ENCODE data around the gene CAND1. TPM values are rescaled to one million over a fixed set of nuclear protein-coding genes. Genes with fewer than 3 reads are reported as not detected.
"Not testable (repeated sequence)": the region's sequence is repeated elsewhere in the genome, so short reads cannot be mapped to it uniquely, and the experiment has no call there.

The CAND1 gene
- total and polyA plus RNA-seq, 3 experiments from 2014 or later, result 63.1 to 198 (median 197) TPM

GRCh38 chr12:67326637-67327036 is 57.5 kb downstream of the CAND1 start:
- Mint-ChIP-seq H3K9me3 (peaks cover 0 to 7% (median 0%) of the 10 kb centered on the region in 5 donors), H3K27ac (no peak overlapping the region), H3K36me3 (peaks cover 0 to 3% (median 2%) of the 10 kb centered on the region in 3 donors), H3K4me3 (no peak overlapping the region), H3K4me1 (peaks cover 5 to 6% (median 6%) of the 10 kb centered on the region in 3 donors), H3K27me3 (no peaks in the 10 kb centered on the region)
- Histone ChIP-seq H3K4me1 (ENCODE audit: insufficient read depth, low read length) (no peaks in the 10 kb centered on the region), H3K4me3 (ENCODE audit: low read length) (no peak overlapping the region), H3K36me3 (ENCODE audit: insufficient read depth, low read length) (no peaks in the 10 kb centered on the region), H3K9me3 (ENCODE audit: low read length) (no peaks in the 10 kb centered on the region), H3K27me3 (ENCODE audit: insufficient read depth, low read length, poor library complexity, severe bottlenecking) (no peaks in the 10 kb centered on the region), H3K27ac (ENCODE audit: low read depth, low read length) (no peak overlapping the region)
- ChIA-PET CTCF (no interaction called here), POLR2A (no interaction called here)
- DNase-seq, result no peak

- Mint-ChIP-seq H3K4me1 (peaks cover 5 to 6% (median 6%) of the 10 kb centered on the region in 3 donors), H3K9me3 (peaks cover 0 to 7% (median 0%) of the 10 kb centered on the region in 5 donors), H3K36me3 (no peaks in the 10 kb centered on the region), H3K27me3 (no peaks in the 10 kb centered on the region), H3K27ac (peak overlapping the region in 1 of 8 donors; percentile 1), H3K4me3 (no peak overlapping the region)
- POLR2A ChIA-PET, result no interaction called here
- CTCF ChIA-PET, result no interaction called here
- no peak for DNase-seq
- H3K27me3 ChIP-seq (ENCODE audit: insufficient read depth, low read length, poor library complexity, severe bottlenecking), result no peaks in the 10 kb centered on the region
- H3K4me1 ChIP-seq (ENCODE audit: insufficient read depth, low read length), result no peaks in the 10 kb centered on the region
- H3K36me3 ChIP-seq (ENCODE audit: insufficient read depth, low read length), result no peaks in the 10 kb centered on the region
- H3K9me3 ChIP-seq (ENCODE audit: low read length), result no peaks in the 10 kb centered on the region
- H3K27ac ChIP-seq (ENCODE audit: low read depth, low read length), result no peak overlapping the region
- no peak overlapping the region for H3K4me3 ChIP-seq (ENCODE audit: low read length)
These were observed 58.3 kb downstream of the CAND1 start for GRCh38 chr12:67327466-67327865.

- Histone ChIP-seq H3K27me3 (ENCODE audit: insufficient read depth, low read length, poor library complexity, severe bottlenecking) (no peaks in the 10 kb centered on the region), H3K9me3 (ENCODE audit: low read length) (no peaks in the 10 kb centered on the region), H3K4me3 (ENCODE audit: low read length) (no peak overlapping the region), H3K36me3 (ENCODE audit: insufficient read depth, low read length) (no peaks in the 10 kb centered on the region), H3K4me1 (ENCODE audit: insufficient read depth, low read length) (no peaks in the 10 kb centered on the region), H3K27ac (ENCODE audit: low read depth, low read length) (no peak overlapping the region)
- peaks cover 0 to 7% (median 2%) of the 10 kb centered on the region in 5 donors for H3K9me3 Mint-ChIP-seq
- DNase-seq, result no peak
- H3K4me1 Mint-ChIP-seq, result peaks cover 5 to 6% (median 6%) of the 10 kb centered on the region in 3 donors
- POLR2A ChIA-PET, result interaction anchor here (0.6 to 1.6 kb wide), 2 partner anchors 25 to 62 kb away, joined by 5 to 7 read pairs; partner anchors contain the start of gene CAND1
- CTCF ChIA-PET, result no interaction called here
- H3K27ac Mint-ChIP-seq, result peak overlapping the region in 6 of 8 donors; percentile 18 to 90 (median 48)
- H3K36me3 Mint-ChIP-seq, result peaks cover 0 to 16% (median 2%) of the 10 kb centered on the region in 3 donors
- H3K27me3 Mint-ChIP-seq, result no peaks in the 10 kb centered on the region
- H3K4me3 Mint-ChIP-seq, result peak overlapping the region in 1 of 7 donors; percentile 6
These were observed 62.0 kb downstream of the CAND1 start for GRCh38 chr12:67331123-67331522.

- Mint-ChIP-seq H3K9me3 (peaks cover 0 to 7% (median 3%) of the 10 kb centered on the region in 5 donors), H3K4me1 (peaks cover 5 to 6% (median 6%) of the 10 kb centered on the region in 3 donors), H3K27ac (no peak overlapping the region), H3K27me3 (no peaks in the 10 kb centered on the region), H3K4me3 (no peak overlapping the region), H3K36me3 (peaks cover 0 to 21% (median 2%) of the 10 kb centered on the region in 3 donors)
- Histone ChIP-seq H3K4me3 (ENCODE audit: low read length) (no peak overlapping the region), H3K27ac (ENCODE audit: low read depth, low read length) (no peak overlapping the region), H3K4me1 (ENCODE audit: insufficient read depth, low read length) (no peaks in the 10 kb centered on the region), H3K36me3 (ENCODE audit: insufficient read depth, low read length) (no peaks in the 10 kb centered on the region), H3K27me3 (ENCODE audit: insufficient read depth, low read length, poor library complexity, severe bottlenecking) (no peaks in the 10 kb centered on the region), H3K9me3 (ENCODE audit: low read length) (no peaks in the 10 kb centered on the region)
- ChIA-PET POLR2A (interaction anchor here (1.6 kb wide), 1 partner anchor 63 kb away, joined by 5 read pairs; the partner anchor contains the start of gene CAND1), CTCF (no interaction called here)
- no peak for DNase-seq
These were observed 62.7 kb downstream of the CAND1 start for GRCh38 chr12:67331828-67332227.

GRCh38 chr12:67333649-67334048 is 64.5 kb downstream of the CAND1 start:
- Mint-ChIP-seq H3K27me3 (no peaks in the 10 kb centered on the region), H3K9me3 (peaks cover 13 to 21% (median 15%) of the 10 kb centered on the region in 5 donors), H3K4me3 (no peak overlapping the region), H3K4me1 (peaks cover 5 to 6% (median 6%) of the 10 kb centered on the region in 3 donors), H3K27ac (no peak overlapping the region), H3K36me3 (peaks cover 3 to 39% (median 4%) of the 10 kb centered on the region in 3 donors)
- Histone ChIP-seq H3K4me1 (ENCODE audit: insufficient read depth, low read length) (no peaks in the 10 kb centered on the region), H3K36me3 (ENCODE audit: insufficient read depth, low read length) (no peaks in the 10 kb centered on the region), H3K27me3 (ENCODE audit: insufficient read depth, low read length, poor library complexity, severe bottlenecking) (no peaks in the 10 kb centered on the region), H3K4me3 (ENCODE audit: low read length) (no peak overlapping the region), H3K27ac (ENCODE audit: low read depth, low read length) (no peak overlapping the region), H3K9me3 (ENCODE audit: low read length) (peaks cover 4% of the 10 kb centered on the region)
- CTCF ChIA-PET, result no interaction called here
- POLR2A ChIA-PET, result no interaction called here
- DNase-seq, result no peak

GRCh38 chr12:67338426-67338825 is 69.3 kb downstream of the CAND1 start:
- Histone ChIP-seq H3K4me1 (ENCODE audit: insufficient read depth, low read length) (no peaks in the 10 kb centered on the region), H3K4me3 (ENCODE audit: low read length) (no peak overlapping the region), H3K27me3 (ENCODE audit: insufficient read depth, low read length, poor library complexity, severe bottlenecking) (no peaks in the 10 kb centered on the region), H3K36me3 (ENCODE audit: insufficient read depth, low read length) (no peaks in the 10 kb centered on the region), H3K27ac (ENCODE audit: low read depth, low read length) (no peak overlapping the region), H3K9me3 (ENCODE audit: low read length) (peaks cover 6% of the 10 kb centered on the region)
- H3K27ac Mint-ChIP-seq, result no peak overlapping the region
- peaks cover 22 to 36% (median 33%) of the 10 kb centered on the region in 5 donors for H3K9me3 Mint-ChIP-seq
- peaks cover 5 to 64% (median 9%) of the 10 kb centered on the region in 3 donors for H3K36me3 Mint-ChIP-seq
- POLR2A ChIA-PET, result no interaction called here
- CTCF ChIA-PET, result interaction anchor here (0.6 kb wide), 1 partner anchor 765 kb away, joined by 3 read pairs; no protein-coding TSS in a partner anchor
- no peaks in the 10 kb centered on the region for H3K27me3 Mint-ChIP-seq
- H3K4me3 Mint-ChIP-seq, result no peak overlapping the region
- DNase-seq, result no peak
- no peaks in the 10 kb centered on the region for H3K4me1 Mint-ChIP-seq

GRCh38 chr12:67339530-67339929 is 70.4 kb downstream of the CAND1 start:
- H3K36me3 Mint-ChIP-seq, result peaks cover 3 to 63% (median 9%) of the 10 kb centered on the region in 3 donors
- ChIA-PET CTCF (no interaction called here), POLR2A (no interaction called here)
- DNase-seq, result no peak
- Histone ChIP-seq H3K9me3 (ENCODE audit: low read length) (peaks cover 6% of the 10 kb centered on the region), H3K27me3 (ENCODE audit: insufficient read depth, low read length, poor library complexity, severe bottlenecking) (no peaks in the 10 kb centered on the region), H3K4me1 (ENCODE audit: insufficient read depth, low read length) (no peaks in the 10 kb centered on the region), H3K36me3 (ENCODE audit: insufficient read depth, low read length) (no peaks in the 10 kb centered on the region), H3K27ac (ENCODE audit: low read depth, low read length) (no peak overlapping the region), H3K4me3 (ENCODE audit: low read length) (no peak overlapping the region)
- H3K27ac Mint-ChIP-seq, result peak overlapping the region in 1 of 8 donors; percentile 68
- no peak overlapping the region for H3K4me3 Mint-ChIP-seq
- H3K4me1 Mint-ChIP-seq, result no peaks in the 10 kb centered on the region
- peaks cover 0 to 4% of the 10 kb centered on the region in 2 donors for H3K27me3 Mint-ChIP-seq
- H3K9me3 Mint-ChIP-seq, result peaks cover 19 to 36% (median 33%) of the 10 kb centered on the region in 5 donors

GRCh38 chr12:67341086-67341485 is 71.9 kb downstream of the CAND1 start:
- Mint-ChIP-seq H3K9me3 (peaks cover 21 to 36% (median 31%) of the 10 kb centered on the region in 5 donors), H3K36me3 (peaks cover 3 to 60% (median 9%) of the 10 kb centered on the region in 3 donors)
- H3K9me3 ChIP-seq (ENCODE audit: low read length); H3K36me3 ChIP-seq (ENCODE audit: insufficient read depth, low read length); H3K27me3 Mint-ChIP-seq; H3K4me1 ChIP-seq (ENCODE audit: insufficient read depth, low read length); H3K4me3 ChIP-seq (ENCODE audit: low read length); CTCF ChIA-PET; H3K27ac Mint-ChIP-seq; H3K27me3 ChIP-seq (ENCODE audit: insufficient read depth, low read length, poor library complexity, severe bottlenecking); H3K4me1 Mint-ChIP-seq; H3K4me3 Mint-ChIP-seq; DNase-seq; H3K27ac ChIP-seq (ENCODE audit: low read depth, low read length); POLR2A ChIA-PET: not testable (repeated sequence)
